C4-2B (cell line): Measurements from ENCODE around the gene MSX2.

Experiments used
- CTCF ChIP-seq: fragments of 450-650 bp; conservative IDR thresholded peaks from 2 replicates; pipeline ENCODE4 v1.5.1; 2017; ENCODE audit warnings: mild to moderate bottlenecking
- ZFX ChIP-seq: fragments of 450-650 bp; IDR thresholded peaks from 2 replicates; pipeline ENCODE4 v1.6.1; 2017

- TF ChIP-seq CTCF: no peak
- TF ChIP-seq ZFX: no peak
These were observed 8.6 kb upstream of the MSX2 start for GRCh38 chr5:174715804-174716203.
